ENCODE measurements around the gene CPN1. TPM values are rescaled to one million over a fixed set of nuclear protein-coding genes. Genes with fewer than 3 reads are reported as not detected.
"Not testable (repeated sequence)": the region's sequence is repeated elsewhere in the genome, so short reads cannot be mapped to it uniquely, and the experiment has no call there.

Gene CPN1
- total RNA-seq, 1 experiment from 2014 or later: not detected

- DNase-seq (ENCODE audit: low spot score): no peak
- in situ Hi-C loops (cut with HindIII; ENCODE audit: low sequenced_read_pairs): no loop called here
These were observed 3.9 kb upstream of the CPN1 start for GRCh38 chr10:100085596-100085995.

- DNase-seq (ENCODE audit: low spot score): no peak
- in situ Hi-C loops (cut with HindIII; ENCODE audit: low sequenced_read_pairs): no loop called here
These were observed 2.0 kb upstream of the CPN1 start for GRCh38 chr10:100083623-100084022.

GRCh38 chr10:100082276-100082675 is 607 bp upstream of the CPN1 start:
- DNase-seq (ENCODE audit: low spot score); in situ Hi-C loops (cut with HindIII; ENCODE audit: low sequenced_read_pairs): not testable (repeated sequence)

GRCh38 chr10:100076750-100077149 is 4.9 kb downstream of the CPN1 start:
- in situ Hi-C loops (cut with HindIII; ENCODE audit: low sequenced_read_pairs): no loop called here
- DNase-seq (ENCODE audit: low spot score): no peak

- no peak for DNase-seq (ENCODE audit: low spot score)
- in situ Hi-C loops (cut with HindIII; ENCODE audit: low sequenced_read_pairs): no loop called here
These were observed 6.0 kb downstream of the CPN1 start for GRCh38 chr10:100075426-100076220.

GRCh38 chr10:100072514-100072913 is 9.2 kb downstream of the CPN1 start:
- in situ Hi-C loops (cut with HindIII; ENCODE audit: low sequenced_read_pairs): no loop called here
- no peak for DNase-seq (ENCODE audit: low spot score)

GRCh38 chr10:100071529-100071928 is 10.1 kb downstream of the CPN1 start:
- DNase-seq (ENCODE audit: low spot score): no peak
- in situ Hi-C loops (cut with HindIII; ENCODE audit: low sequenced_read_pairs): no loop called here

GRCh38 chr10:100067466-100067865 is 14.2 kb downstream of the CPN1 start:
- in situ Hi-C loops (cut with HindIII; ENCODE audit: low sequenced_read_pairs): no loop called here
- DNase-seq (ENCODE audit: low spot score): no peak

GRCh38 chr10:100065084-100065660 is 16.5 kb downstream of the CPN1 start:
- no peak for DNase-seq (ENCODE audit: low spot score)
- in situ Hi-C loops (cut with HindIII; ENCODE audit: low sequenced_read_pairs): no loop called here

GRCh38 chr10:100061401-100061800 is 20.3 kb downstream of the CPN1 start:
- in situ Hi-C loops (cut with HindIII; ENCODE audit: low sequenced_read_pairs): no loop called here
- no peak for DNase-seq (ENCODE audit: low spot score)

GRCh38 chr10:100057948-100058347 is 23.7 kb downstream of the CPN1 start:
- no peak for DNase-seq (ENCODE audit: low spot score)
- in situ Hi-C loops (cut with HindIII; ENCODE audit: low sequenced_read_pairs): no loop called here

GRCh38 chr10:100053686-100054460 is 27.8 kb downstream of the CPN1 start:
- in situ Hi-C loops (cut with HindIII; ENCODE audit: low sequenced_read_pairs): no loop called here
- DNase-seq (ENCODE audit: low spot score): no peak

GRCh38 chr10:100046021-100046486 is 35.6 kb downstream of the CPN1 start:
- in situ Hi-C loops (cut with HindIII; ENCODE audit: low sequenced_read_pairs): no loop called here
- DNase-seq (ENCODE audit: low spot score): peak; percentile 80

GRCh38 chr10:100045592-100045991 is 36.1 kb downstream of the CPN1 start:
- no peak for DNase-seq (ENCODE audit: low spot score)
- in situ Hi-C loops (cut with HindIII; ENCODE audit: low sequenced_read_pairs): no loop called here

GRCh38 chr10:100043796-100044195 is 37.9 kb downstream of the CPN1 start:
- in situ Hi-C loops (cut with HindIII; ENCODE audit: low sequenced_read_pairs): no loop called here
- DNase-seq (ENCODE audit: low spot score): no peak

GRCh38 chr10:100043344-100043743 is 38.3 kb downstream of the CPN1 start:
- in situ Hi-C loops (cut with HindIII; ENCODE audit: low sequenced_read_pairs): no loop called here
- no peak for DNase-seq (ENCODE audit: low spot score)

- in situ Hi-C loops (cut with HindIII; ENCODE audit: low sequenced_read_pairs): no loop called here
- no peak for DNase-seq (ENCODE audit: low spot score)
These were observed 40.2 kb downstream of the CPN1 start for GRCh38 chr10:100041306-100042002.

- DNase-seq (ENCODE audit: low spot score): no peak
- in situ Hi-C loops (cut with HindIII; ENCODE audit: low sequenced_read_pairs): no loop called here
These were observed 43.1 kb downstream of the CPN1 start for GRCh38 chr10:100038561-100039071.

- in situ Hi-C loops (cut with HindIII; ENCODE audit: low sequenced_read_pairs): no loop called here
These were observed 43.8 kb downstream of the CPN1 start for GRCh38 chr10:100037758-100038315.

More at GRCh38 chr10:100037758-100038315, 43.8 kb downstream of the CPN1 start:
- DNase-seq (ENCODE audit: low spot score): no peak
